Endometrial microvascular endothelial cells (primary cell): Measurements from ENCODE around the gene PRICKLE3. TPM values are rescaled to one million over a fixed set of nuclear protein-coding genes. Genes with fewer than 3 reads are reported as not detected.
"Not testable (repeated sequence)": the region's sequence is repeated elsewhere in the genome, so short reads cannot be mapped to it uniquely, and the experiment has no call there.

Experiments
- in situ Hi-C: cut with HindIII; loops from 2 replicates; pipeline ENCODE4 v1.10.0; 2017; ENCODE audit warnings: low sequenced_read_pairs, low pct_unique_long_range_greater_than_20kb; ENCODE audit errors: inconsistent ontology term
- total RNA-seq: library from RNA; depleted of rRNA; stranded (reverse); fragments of >200 nt; gene quantifications from one replicate; pipeline ENCODE4 v1.2.3, GENCODE V29; 2015; ENCODE audit errors: inconsistent ontology term

Gene PRICKLE3
- total RNA-seq, 1 donor from 2014 or later: 23.4 TPM

DNA sequence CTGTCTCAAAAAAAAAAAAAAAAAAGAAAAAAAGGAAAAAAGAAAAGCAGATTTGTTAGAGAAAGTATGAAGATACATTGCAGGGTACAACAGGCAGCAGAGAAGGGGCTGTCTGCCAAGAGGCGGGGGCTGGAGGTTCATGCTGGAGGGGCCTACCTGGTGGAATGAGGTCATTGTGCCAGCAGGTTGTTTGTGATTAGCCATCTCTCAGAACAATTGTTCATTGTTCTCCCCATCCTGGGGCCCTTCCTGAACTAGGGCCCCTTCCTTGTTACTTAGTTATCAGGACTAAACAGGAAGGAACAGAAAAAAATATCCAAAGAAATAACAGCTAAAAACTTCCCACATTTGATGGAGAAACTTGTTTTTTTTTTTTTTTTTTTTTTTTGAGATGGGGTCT is 48.7 kb downstream of the PRICKLE3 start:
- in situ Hi-C loops: no loop called here

DNA sequence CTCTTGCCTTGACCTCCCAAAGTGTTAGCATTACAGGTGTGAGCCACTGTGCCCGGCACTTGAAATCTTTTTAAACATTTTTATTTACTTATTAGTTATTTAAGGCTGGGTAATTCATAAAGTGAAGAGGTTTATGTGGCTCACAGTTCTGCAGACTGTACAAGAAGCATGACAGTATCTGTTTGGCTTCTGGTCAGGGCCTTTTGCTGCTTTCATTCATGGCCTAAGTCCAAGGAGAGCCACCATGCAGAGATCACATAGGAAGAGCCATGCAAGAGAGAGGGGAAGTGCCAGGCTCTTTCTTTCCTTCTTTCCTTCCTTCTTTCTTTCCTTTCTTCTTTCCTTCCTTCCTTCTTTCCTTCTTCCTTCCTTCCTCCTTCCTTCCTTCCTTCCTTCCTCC is 52.4 kb downstream of the PRICKLE3 start:
- in situ Hi-C loops: no loop called here

DNA sequence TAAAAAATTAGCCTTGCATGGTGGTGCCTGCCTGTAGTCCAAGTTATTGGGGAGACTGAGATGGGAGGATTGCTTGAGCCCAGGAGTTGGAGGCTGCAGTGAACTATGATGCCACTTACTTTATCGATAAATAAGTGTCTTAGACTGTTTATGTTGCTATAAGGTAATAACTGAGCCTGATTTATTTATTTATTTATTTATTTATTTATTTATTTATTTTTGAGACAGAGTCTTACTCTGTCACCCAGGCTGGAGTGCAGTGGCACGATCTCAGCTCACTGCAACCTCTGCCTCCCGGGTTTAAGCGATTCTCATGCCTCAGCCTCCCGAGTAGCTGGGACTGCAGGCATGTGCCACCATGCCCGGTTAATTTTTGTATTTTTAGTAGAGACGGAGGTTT is 53.9 kb downstream of the PRICKLE3 start:
- in situ Hi-C loops: not testable (repeated sequence)

DNA sequence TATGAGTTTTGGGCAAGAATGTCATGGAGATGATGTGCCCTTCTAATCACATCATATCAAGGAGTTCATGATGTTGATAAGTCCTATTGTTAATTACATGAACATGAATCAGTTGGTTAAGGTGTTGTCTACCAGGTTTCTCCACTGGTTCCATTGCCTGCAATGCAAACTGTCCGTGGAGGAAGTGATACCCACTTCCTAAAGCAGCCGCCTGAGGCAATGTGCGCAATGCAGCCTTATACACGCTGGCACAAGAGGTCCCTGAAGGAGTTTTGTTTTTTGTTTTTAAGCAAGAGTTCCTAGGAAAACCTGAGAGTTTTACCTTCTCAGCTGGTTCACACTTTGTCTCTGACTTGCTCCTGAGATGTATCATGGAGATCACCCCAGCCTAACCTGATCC is 56.7 kb downstream of the PRICKLE3 start:
- in situ Hi-C loops: no loop called here

DNA sequence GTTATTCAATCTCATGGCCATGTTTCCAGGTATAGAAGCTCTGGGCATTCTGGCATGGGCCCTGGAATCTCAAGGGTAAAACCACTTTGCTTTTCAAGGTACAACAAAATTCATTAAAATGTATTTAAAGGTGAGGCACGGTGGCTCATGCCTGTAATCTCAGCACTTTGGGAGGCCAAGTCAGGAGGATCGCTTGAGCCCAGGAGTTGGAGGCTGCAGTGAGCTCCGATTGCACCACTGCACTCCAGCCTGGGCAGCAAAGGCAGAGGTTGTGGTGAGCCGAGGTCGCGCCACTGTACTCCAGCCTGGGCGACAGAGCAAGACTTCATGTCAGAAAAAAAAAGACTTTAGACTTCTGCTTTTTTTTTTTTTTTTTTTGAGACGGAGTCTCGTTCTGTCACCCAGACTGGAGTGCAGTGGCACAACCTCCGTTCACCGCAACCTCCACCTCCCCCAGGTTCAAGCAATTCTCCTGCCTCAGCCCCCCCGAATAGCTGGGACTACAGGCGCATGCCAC is 58.4 kb downstream of the PRICKLE3 start:
- in situ Hi-C loops: not testable (repeated sequence)

Other genes starting within 250 kb of the PRICKLE3 start
- gene OTUD5, start 228.8 kb downstream of the PRICKLE3 start, total RNA-seq: 27.3 TPM
- 1.4 TPM for gene KCND1, start 214.5 kb downstream of the PRICKLE3 start, total RNA-seq
- 21.2 TPM for gene GRIPAP1, start 184.1 kb downstream of the PRICKLE3 start, total RNA-seq
- 82.3 TPM for gene TFE3, start 143.0 kb downstream of the PRICKLE3 start, total RNA-seq
- 1.0 TPM for gene CCDC120, start 127.4 kb downstream of the PRICKLE3 start, total RNA-seq
- 11.2 TPM for gene PRAF2, start 112.4 kb downstream of the PRICKLE3 start, total RNA-seq
- gene WDR45, start 106.5 kb downstream of the PRICKLE3 start, total RNA-seq: 33.7 TPM
- gene GPKOW, start 62.6 kb downstream of the PRICKLE3 start, total RNA-seq: 29.1 TPM
- 3.7 TPM for gene MAGIX, start 23.6 kb downstream of the PRICKLE3 start, total RNA-seq
- 135 TPM for gene PLP2, start 14.5 kb downstream of the PRICKLE3 start, total RNA-seq
- 0.09 TPM for gene SYP, start 13.8 kb upstream of the PRICKLE3 start, total RNA-seq
- gene CACNA1F, start 47.0 kb upstream of the PRICKLE3 start, total RNA-seq: not detected
- 25.9 TPM for gene CCDC22, start 49.1 kb upstream of the PRICKLE3 start, total RNA-seq
- 0.28 TPM for gene FOXP3, start 78.3 kb upstream of the PRICKLE3 start, total RNA-seq
- gene PPP1R3F, start 83.4 kb upstream of the PRICKLE3 start, total RNA-seq: 0.84 TPM
- gene GAGE10, start 117.3 kb upstream of the PRICKLE3 start, total RNA-seq: not detected
- gene GAGE12J, start 135.7 kb upstream of the PRICKLE3 start, total RNA-seq: not detected
- not detected for gene GAGE13, start 145.2 kb upstream of the PRICKLE3 start, total RNA-seq